ENCODE data around the gene SP8. TPM values are rescaled to one million over a fixed set of nuclear protein-coding genes. Genes with fewer than 3 reads are reported as not detected.
"Not testable (repeated sequence)": the region's sequence is repeated elsewhere in the genome, so short reads cannot be mapped to it uniquely, and the experiment has no call there.

Gene SP8
- total RNA-seq, 1 experiment from 2014 or later: 0.76 TPM

GRCh38 chr7:20825555-20825954, 38.9 kb upstream of the SP8 start:
- Histone ChIP-seq H3K27me3 (ENCODE audit: insufficient read depth, low read length) (no peaks in the 10 kb centered on the region), H4K20me1 (ENCODE audit: insufficient read depth) (no peaks in the 10 kb centered on the region), H3K9me3 (ENCODE audit: control insufficient read depth in 1 of 2, insufficient read depth in 1 of 2, low read depth in 1 of 2, low read length in 2 of 2) (no peaks in the 10 kb centered on the region), H3K9ac (ENCODE audit: low read length) (no peak overlapping the region), H3K27ac (ENCODE audit: low read depth, low read length) (no peak overlapping the region), H3K4me3 (replicated peaks in 1 of 2; ENCODE audit: low read depth in 1 of 2, low read length in 2 of 2) (no peak overlapping the region), H3K4me1 (ENCODE audit: control insufficient read depth in 1 of 2, insufficient read depth in 2 of 2, low read length in 2 of 2) (no peaks in the 10 kb centered on the region), H3K36me3 (ENCODE audit: control insufficient read depth in 1 of 2, insufficient read depth in 2 of 2, low read length in 2 of 2) (no peaks in the 10 kb centered on the region), H2AFZ (ENCODE audit: low read depth, low read length, poor library complexity, severe bottlenecking) (no peak overlapping the region), H3K9me2 (ENCODE audit: insufficient read depth) (no peaks in the 10 kb centered on the region), H3K4me2 (ENCODE audit: low read length) (no peak overlapping the region), H3K79me2 (ENCODE audit: insufficient read depth, low read length) (no peaks in the 10 kb centered on the region)
- no TSS peak for BruUV-seq (replicated peaks)
- TF ChIP-seq CEBPB (IDR thresholded peaks at IDR 0.05; ENCODE audit: low read depth) (no peak), RAD21 (IDR thresholded peaks at IDR 0.05; ENCODE audit: low read depth) (no peak)
- intact Hi-C loops (cut with micrococcal nuclease): no loop called here
- RAD21 ChIA-PET (ENCODE audit: low non-redundant PET in 1 of 2, low total read pairs in 2 of 2, uncharacterized antibody in 2 of 2, unreplicated experiment in 2 of 2): no interaction called here
- ATAC-seq (no peak), DNase-seq (ENCODE audit: low read depth, low spot score) (no peak)
- CTCF ChIA-PET: interaction anchor here (0.6 to 1.4 kb wide), 2 partner anchors 9 to 921 kb away, joined by 3 read pairs; no protein-coding TSS in a partner anchor
- POLR2A ChIA-PET: no interaction called here

- CTCF ChIA-PET; H3K27ac ChIP-seq (ENCODE audit: low read depth, low read length); H4K20me1 ChIP-seq (ENCODE audit: insufficient read depth); H3K9me3 ChIP-seq (ENCODE audit: control insufficient read depth in 1 of 2, insufficient read depth in 1 of 2, low read depth in 1 of 2, low read length in 2 of 2); H3K4me3 ChIP-seq (replicated peaks in 1 of 2; ENCODE audit: low read depth in 1 of 2, low read length in 2 of 2); DNase-seq (ENCODE audit: low read depth, low spot score); H3K9me2 ChIP-seq (ENCODE audit: insufficient read depth); H2AFZ ChIP-seq (ENCODE audit: low read depth, low read length, poor library complexity, severe bottlenecking); POLR2A ChIA-PET; H3K4me2 ChIP-seq (ENCODE audit: low read length); ATAC-seq; intact Hi-C loops (cut with micrococcal nuclease); H3K36me3 ChIP-seq (ENCODE audit: control insufficient read depth in 1 of 2, insufficient read depth in 2 of 2, low read length in 2 of 2); H3K9ac ChIP-seq (ENCODE audit: low read length); H3K27me3 ChIP-seq (ENCODE audit: insufficient read depth, low read length); H3K79me2 ChIP-seq (ENCODE audit: insufficient read depth, low read length); RAD21 ChIA-PET (ENCODE audit: low non-redundant PET in 1 of 2, low total read pairs in 2 of 2, uncharacterized antibody in 2 of 2, unreplicated experiment in 2 of 2); H3K4me1 ChIP-seq (ENCODE audit: control insufficient read depth in 1 of 2, insufficient read depth in 2 of 2, low read length in 2 of 2); BruUV-seq (replicated peaks): not testable (repeated sequence)
Measured at GRCh38 chr7:20821390-20821789, 34.7 kb upstream of the SP8 start.

GRCh38 chr7:20816372-20816959, 29.8 kb upstream of the SP8 start:
- H3K4me1 ChIP-seq (ENCODE audit: control insufficient read depth in 1 of 2, insufficient read depth in 2 of 2, low read length in 2 of 2): no peaks in the 10 kb centered on the region
- RAD21 ChIA-PET (ENCODE audit: low non-redundant PET in 1 of 2, low total read pairs in 2 of 2, uncharacterized antibody in 2 of 2, unreplicated experiment in 2 of 2): no interaction called here
- DNase-seq (ENCODE audit: low read depth, low spot score) (no peak), ATAC-seq (no peak)
- no TSS peak for BruUV-seq (replicated peaks)
- CTCF ChIA-PET: no interaction called here
- no peak overlapping the region for H3K9ac ChIP-seq (ENCODE audit: low read length)
- no peaks in the 10 kb centered on the region for H4K20me1 ChIP-seq (ENCODE audit: insufficient read depth)
- H3K36me3 ChIP-seq (ENCODE audit: control insufficient read depth in 1 of 2, insufficient read depth in 2 of 2, low read length in 2 of 2): no peaks in the 10 kb centered on the region
- no peaks in the 10 kb centered on the region for H3K79me2 ChIP-seq (ENCODE audit: insufficient read depth, low read length)
- POLR2A ChIA-PET: no interaction called here
- TF ChIP-seq ZFX (IDR thresholded peaks at IDR 0.05): no peak
- no peak for TF ChIP-seq SP1 (IDR thresholded peaks at IDR 0.05; ENCODE audit: low read depth)
- TF ChIP-seq EZH2phosphoT487 (IDR thresholded peaks at IDR 0.05; ENCODE audit: borderline replicate concordance): no peak
- no peak for TF ChIP-seq POLR2AphosphoS5 (IDR thresholded peaks at IDR 0.05; ENCODE audit: low read depth, low read length)
- no peak for TF ChIP-seq FOSL1 (IDR thresholded peaks at IDR 0.05; ENCODE audit: low read depth)
- no peak for TF ChIP-seq RAD21 (IDR thresholded peaks at IDR 0.05; ENCODE audit: low read depth)
- TF ChIP-seq ATF3 (IDR thresholded peaks at IDR 0.05): no peak
- TF ChIP-seq ZBTB33 (IDR thresholded peaks at IDR 0.05; ENCODE audit: extremely low read depth, insufficient replicate concordance, low read length): no peak
- no peak for TF ChIP-seq CBX3 (IDR thresholded peaks at IDR 0.05; ENCODE audit: low read depth)
- TF ChIP-seq EZH2 (IDR thresholded peaks at IDR 0.05): no peak
- TF ChIP-seq SRF (IDR thresholded peaks at IDR 0.05; ENCODE audit: low read depth): no peak
- TF ChIP-seq JUND (IDR thresholded peaks at IDR 0.05): no peak
- no peaks in the 10 kb centered on the region for H3K27me3 ChIP-seq (ENCODE audit: insufficient read depth, low read length)
- no peaks in the 10 kb centered on the region for H3K9me3 ChIP-seq (ENCODE audit: control insufficient read depth in 1 of 2, insufficient read depth in 1 of 2, low read depth in 1 of 2, low read length in 2 of 2)
- H2AFZ ChIP-seq (ENCODE audit: low read depth, low read length, poor library complexity, severe bottlenecking): no peak overlapping the region
- no peak overlapping the region for H3K27ac ChIP-seq (ENCODE audit: low read depth, low read length)
- no peak overlapping the region for H3K4me3 ChIP-seq (replicated peaks in 1 of 2; ENCODE audit: low read depth in 1 of 2, low read length in 2 of 2)
- H3K9me2 ChIP-seq (ENCODE audit: insufficient read depth): no peaks in the 10 kb centered on the region
- intact Hi-C loops (cut with micrococcal nuclease): no loop called here
- H3K4me2 ChIP-seq (ENCODE audit: low read length): no peak overlapping the region

Measured in HCT116 (cell line).